Measurements from ENCODE around the gene EGFR.

- no peak for TF ChIP-seq REST (IDR thresholded peaks at IDR 0.05; ENCODE audit: insufficient read depth in 1 of 2, low read depth in 2 of 2, low read length in 2 of 2)
- TF ChIP-seq TAF1 (IDR thresholded peaks at IDR 0.05; ENCODE audit: borderline replicate concordance, insufficient read depth, low read length): no peak
Measured at GRCh38 chr7:55085511-55086412, 66.9 kb downstream of the EGFR start.

Measured in PFSK-1 (cell line).